Endothelial cell of umbilical vein (primary cell): Measurements from ENCODE around the gene SMOC2. TPM values are rescaled to one million over a fixed set of nuclear protein-coding genes. Genes with fewer than 3 reads are reported as not detected.

Source experiments
- BruUV-seq: library from RNA; stranded (reverse); fragments of 400-500 nt; replicated peaks from 2 replicates; lab custom pipeline; 2021; lab: Mats Ljungman, UMichigan
- CTCF ChIA-PET: fragments of 300-600, 350-600 bp; sonication (Branson Sonifier 250); formaldehyde crosslinking; loops from one replicate; lab custom pipeline; 2021; ENCODE audit warnings: antibody characterized with exemption, inconsistent platforms; lab: Charles Lee
- POLR2A ChIA-PET: fragments of 300-600, 350-600 bp; sonication (Branson Sonifier 250); formaldehyde crosslinking; loops from one replicate; lab custom pipeline; 2021; ENCODE audit warnings: antibody characterized with exemption, inconsistent platforms; lab: Charles Lee
- DNase-seq: peaks from one replicate; pipeline ENCODE4 v3.0.0-alpha.2; 2011; ENCODE audit warnings: low read depth, low spot score
- FAIRE-seq: peaks from 2 replicates; lab custom pipeline; 2011; peaks lifted over from hg19 to GRCh38; lab: Jason Lieb, UNC
- H2AFZ ChIP-seq: 2 replicates; pipeline ENCODE4 v1.6.0; 2012; ENCODE audit warnings: low read depth, low read length, control low read depth, inconsistent platforms
- H3K27ac ChIP-seq: 2 replicates; pipeline ENCODE4 v1.5.1; 2011; ENCODE audit warnings: low read depth, mild to moderate bottlenecking, control low read depth, low read length, moderate library complexity; ENCODE audit not compliant: insufficient read depth
- H3K27me3 ChIP-seq, 2 experiments: 2 replicates each; pipeline versions ENCODE4 v1.6.0 to v1.6.1; 2011; ENCODE audit warnings: low read length in 2 of 2, mixed read lengths in 1 of 2; ENCODE audit not compliant: control insufficient read depth in 2 of 2, insufficient read depth in 2 of 2
- H3K36me3 ChIP-seq, 2 experiments: 2 replicates in 1 of 2; 3 replicates in 1 of 2; pipeline ENCODE4 v1.5.1; 2011; ENCODE audit warnings: low read length in 2 of 2, mild to moderate bottlenecking in 1 of 2, moderate library complexity in 1 of 2; ENCODE audit not compliant: control insufficient read depth in 2 of 2, insufficient read depth in 2 of 2; ENCODE audit errors: extremely low read depth in 1 of 2
- H3K4me1 ChIP-seq: 3 replicates; pipeline ENCODE4 v1.5.1; 2011; ENCODE audit warnings: mild to moderate bottlenecking, low read length; ENCODE audit not compliant: control insufficient read depth, insufficient read depth; ENCODE audit errors: extremely low read depth
- H3K4me2 ChIP-seq: 2 replicates; pipeline ENCODE4 v1.6.1; 2011; ENCODE audit warnings: low read length, control low read depth, mixed read lengths; ENCODE audit not compliant: insufficient read depth
- H3K4me3 ChIP-seq, 3 experiments: fragments of 200-600 bp in 1 of 3; sonication (generic), shearing (Covaris generic) in 1 of 3; replicated peaks in 1 of 3; 2 replicates each; pipeline ENCODE4 v1.5.1; 2011 to 2016; ENCODE audit warnings: control low read depth in 3 of 3, low read length in 3 of 3, mild to moderate bottlenecking in 2 of 3, inconsistent platforms in 1 of 3, low read depth in 1 of 3, moderate library complexity in 1 of 3; ENCODE audit not compliant: insufficient read depth in 1 of 3
- H3K79me2 ChIP-seq: 2 replicates; pipeline ENCODE4 v1.6.0; 2012; ENCODE audit warnings: low read length, inconsistent platforms; ENCODE audit not compliant: control insufficient read depth, insufficient read depth
- H3K9ac ChIP-seq: replicated peaks from 2 replicates; pipeline ENCODE3; 2011; ENCODE audit warnings: low read length, control low read depth; ENCODE audit not compliant: insufficient read depth; ENCODE audit errors: extremely low read depth
- H3K9me1 ChIP-seq: replicated peaks from 3 replicates; pipeline ENCODE4 v1.6.0; 2011; ENCODE audit warnings: mild to moderate bottlenecking, low read length; ENCODE audit not compliant: control insufficient read depth, insufficient read depth; ENCODE audit errors: extremely low read depth
- H3K9me3 ChIP-seq: replicated peaks from 2 replicates; pipeline ENCODE4 v1.5.1; 2012; ENCODE audit warnings: low read length, inconsistent platforms; ENCODE audit not compliant: control insufficient read depth, insufficient read depth
- H4K20me1 ChIP-seq: replicated peaks from 2 replicates; pipeline ENCODE3; 2011; ENCODE audit warnings: mild to moderate bottlenecking, low read length; ENCODE audit not compliant: control insufficient read depth, insufficient read depth; ENCODE audit errors: extremely low read depth
- MYC ChIP-seq: IDR thresholded peaks from one replicate; pipeline ENCODE4 v1.6.1; 2011; ENCODE audit warnings: mild to moderate bottlenecking, low read depth, low read length
- POLR2A ChIP-seq: IDR thresholded peaks from 2 replicates; pipeline ENCODE4 v1.6.1; 2012; ENCODE audit warnings: low read depth, mild to moderate bottlenecking, control low read depth, low read length
- dilution Hi-C: fragments of 300-500 bp; cut with MboI; formaldehyde crosslinking; loops from one replicate; pipeline ENCODE4 v1.15.0; 2019; ENCODE audit warnings: low sequenced_read_pairs; ENCODE audit not compliant: extremely low pct_ligation_motif_present
- intact Hi-C: fragments of 100-400 bp; cut with micrococcal nuclease; formaldehyde crosslinking; loops from one replicate; pipeline ENCODE4 v1.10.0; 2022
- polyA plus RNA-seq, 4 experiments: library from polyadenylated mRNA; depleted of rRNA in 3 of 4; stranded (reverse) in 3 of 4; unstranded in 1 of 4; fragments of >200 nt; gene quantifications; 2 replicates each; pipeline versions ENCODE4 v1.2.1 to v1.2.3, GENCODE V29; 2011 to 2012; ENCODE audit warnings: missing spikeins in 1 of 4
- total RNA-seq: library from RNA; stranded (reverse); gene quantifications from 2 replicates; pipeline ENCODE4 v1.2.3, GENCODE V29; 2021
- TF ChIP-seq, protein P1 (sequence below), 2 donors: IDR thresholded peaks; 1 replicate in 1 of 2; 2 replicates in 1 of 2; pipeline ENCODE4 v1.5.1; 2011; ENCODE audit warnings: low read length in 2 of 2, mild to moderate bottlenecking in 2 of 2, moderate library complexity in 2 of 2, control low read depth in 1 of 2, inconsistent platforms in 1 of 2, low read depth in 1 of 2; ENCODE audit not compliant: insufficient read depth in 1 of 2; ENCODE audit errors: extremely low read depth in 1 of 2
- TF ChIP-seq, protein P2 (sequence below): IDR thresholded peaks from 2 replicates; pipeline ENCODE4 v1.6.1; 2011; ENCODE audit not compliant: insufficient read depth, insufficient read length

SMOC2 gene
- total and polyA plus RNA-seq, 2 donors (not counting 3 experiments of a cell fraction or from before 2014, with no cell fraction given) = not detected

DNA sequence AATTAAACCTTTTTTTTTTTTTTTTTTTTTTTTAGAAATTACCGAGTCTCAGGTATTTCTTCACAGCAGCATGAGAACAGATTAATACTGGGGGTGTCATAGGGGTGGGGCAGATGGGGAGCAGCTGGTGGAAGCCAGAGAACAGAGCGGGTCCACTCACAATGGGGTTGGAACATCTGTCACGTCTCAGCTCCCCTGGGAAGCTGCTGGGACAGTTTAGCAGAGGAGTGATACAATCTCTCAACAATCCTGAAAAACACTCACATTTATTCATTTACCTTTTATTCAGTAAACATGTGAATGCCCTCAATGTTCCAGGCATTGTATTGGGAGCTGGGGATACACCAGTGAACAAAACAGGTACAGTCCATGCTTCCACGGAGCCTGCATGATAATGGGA is 162.2 kb downstream of the SMOC2 start:
- no peaks in the 10 kb centered on the region for H3K9me1 ChIP-seq
- FAIRE-seq (no peak), DNase-seq (no peak)
- no peaks in the 10 kb centered on the region for H4K20me1 ChIP-seq
- BruUV-seq = no TSS peak
- H2AFZ ChIP-seq = no peak overlapping the region
- no peaks in the 10 kb centered on the region for H3K79me2 ChIP-seq
- H3K4me2 ChIP-seq = no peak overlapping the region
- POLR2A ChIA-PET = no interaction called here
- dilution Hi-C loops (no loop called here), intact Hi-C loops (no loop called here)
- H3K4me3 ChIP-seq = no peak overlapping the region
- no peaks in the 10 kb centered on the region for H3K36me3 ChIP-seq
- no peak overlapping the region for H3K9ac ChIP-seq
- TF ChIP-seq, protein P1, sequence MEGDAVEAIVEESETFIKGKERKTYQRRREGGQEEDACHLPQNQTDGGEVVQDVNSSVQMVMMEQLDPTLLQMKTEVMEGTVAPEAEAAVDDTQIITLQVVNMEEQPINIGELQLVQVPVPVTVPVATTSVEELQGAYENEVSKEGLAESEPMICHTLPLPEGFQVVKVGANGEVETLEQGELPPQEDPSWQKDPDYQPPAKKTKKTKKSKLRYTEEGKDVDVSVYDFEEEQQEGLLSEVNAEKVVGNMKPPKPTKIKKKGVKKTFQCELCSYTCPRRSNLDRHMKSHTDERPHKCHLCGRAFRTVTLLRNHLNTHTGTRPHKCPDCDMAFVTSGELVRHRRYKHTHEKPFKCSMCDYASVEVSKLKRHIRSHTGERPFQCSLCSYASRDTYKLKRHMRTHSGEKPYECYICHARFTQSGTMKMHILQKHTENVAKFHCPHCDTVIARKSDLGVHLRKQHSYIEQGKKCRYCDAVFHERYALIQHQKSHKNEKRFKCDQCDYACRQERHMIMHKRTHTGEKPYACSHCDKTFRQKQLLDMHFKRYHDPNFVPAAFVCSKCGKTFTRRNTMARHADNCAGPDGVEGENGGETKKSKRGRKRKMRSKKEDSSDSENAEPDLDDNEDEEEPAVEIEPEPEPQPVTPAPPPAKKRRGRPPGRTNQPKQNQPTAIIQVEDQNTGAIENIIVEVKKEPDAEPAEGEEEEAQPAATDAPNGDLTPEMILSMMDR (IDR thresholded peaks at IDR 0.05; ENCODE audit: extremely low read depth in 1 of 2, insufficient read depth in 1 of 2, low read depth in 1 of 2, low read length in 2 of 2) = no peak
- H3K9me3 ChIP-seq = peaks cover 5% of the 10 kb centered on the region
- H3K27ac ChIP-seq = no peak overlapping the region
- no peaks in the 10 kb centered on the region for H3K27me3 ChIP-seq
- CTCF ChIA-PET = no interaction called here
- H3K4me1 ChIP-seq = no peaks in the 10 kb centered on the region

- intact Hi-C loops = no loop called here
- H3K9me3 ChIP-seq = peaks cover 2% of the 10 kb centered on the region
- DNase-seq = no peak
- BruUV-seq = no TSS peak
- POLR2A ChIA-PET = no interaction called here
- H3K4me2 ChIP-seq = no peak overlapping the region
- H3K4me3 ChIP-seq = no peak overlapping the region
- no peaks in the 10 kb centered on the region for H3K79me2 ChIP-seq
- TF ChIP-seq, protein P2, sequence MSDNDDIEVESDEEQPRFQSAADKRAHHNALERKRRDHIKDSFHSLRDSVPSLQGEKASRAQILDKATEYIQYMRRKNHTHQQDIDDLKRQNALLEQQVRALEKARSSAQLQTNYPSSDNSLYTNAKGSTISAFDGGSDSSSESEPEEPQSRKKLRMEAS = no peak
- TF ChIP-seq POLR2A (no peak), MYC (no peak)
- CTCF ChIA-PET = no interaction called here
- H3K4me1 ChIP-seq = no peaks in the 10 kb centered on the region
- H3K9me1 ChIP-seq = no peaks in the 10 kb centered on the region
- dilution Hi-C loops = no loop called here
- no peak overlapping the region for H3K27ac ChIP-seq
- H3K9ac ChIP-seq = no peak overlapping the region
- no peaks in the 10 kb centered on the region for H4K20me1 ChIP-seq
- no peaks in the 10 kb centered on the region for H3K36me3 ChIP-seq
- H3K27me3 ChIP-seq = no peaks in the 10 kb centered on the region
- no peak for FAIRE-seq
- no peak overlapping the region for H2AFZ ChIP-seq
Measured at GRCh38 chr6:168605964-168606363, 165.0 kb downstream of the SMOC2 start.
